Measurements from ENCODE around the gene SNCA. TPM values are rescaled to one million over a fixed set of nuclear protein-coding genes. Genes with fewer than 3 reads are reported as not detected.

Gene SNCA
- total RNA-seq, 3 donors from 2014 or later (not counting 1 experiment from before 2014, with no cell fraction given) = 0.58 to 2.0 (median 1.2) TPM

DNA sequence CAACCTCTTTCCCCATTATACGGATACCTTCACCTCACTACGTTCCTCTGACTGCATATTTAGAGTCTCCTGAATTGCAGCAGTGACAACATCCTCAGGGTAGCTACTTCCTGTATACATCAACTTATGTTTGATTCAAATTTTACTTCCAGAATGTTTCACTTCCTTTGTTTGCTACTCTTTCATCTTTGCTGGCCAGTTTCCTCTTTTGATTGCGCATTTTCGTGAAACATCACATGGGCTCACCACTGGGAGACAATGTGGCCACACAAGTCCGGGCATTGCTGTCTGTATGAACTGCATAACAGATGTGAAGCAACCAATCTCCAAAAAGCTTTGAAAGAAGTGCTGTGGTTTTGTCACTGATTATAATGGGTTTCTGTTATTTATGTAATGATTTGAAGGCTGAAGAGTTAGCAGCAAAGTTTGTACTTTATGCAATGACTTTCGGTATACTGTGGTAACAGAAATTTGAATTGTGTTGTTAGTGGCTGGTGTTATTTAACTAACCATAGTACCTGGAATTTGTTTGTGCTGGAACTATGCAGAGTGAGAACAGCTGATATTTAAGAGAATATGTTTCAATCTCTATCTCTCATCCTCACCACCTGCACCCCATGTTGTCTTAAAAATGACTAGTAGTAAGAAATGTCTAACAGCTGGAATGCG, 7.4 kb downstream of the SNCA start:
- intact Hi-C loops (cut with micrococcal nuclease) = no loop called here
- H3K4me1 ChIP-seq (ENCODE audit: control insufficient read depth, insufficient read depth, low read length) = no peaks in the 10 kb centered on the region
- peaks cover 0 to 9% of the 10 kb centered on the region in 2 donors for H3K27me3 Mint-ChIP-seq (ENCODE audit: low read depth in 2 of 2)
- H3K36me3 ChIP-seq (ENCODE audit: control insufficient read depth, insufficient read depth, low read length) = no peaks in the 10 kb centered on the region
- peak overlapping the region; percentile 22 to 72 for H3K27ac Mint-ChIP-seq
- H3K36me3 Mint-ChIP-seq = no peaks in the 10 kb centered on the region
- peak overlapping the region; percentile 59 for H3K4me3 Mint-ChIP-seq
- TF ChIP-seq, protein P1, sequence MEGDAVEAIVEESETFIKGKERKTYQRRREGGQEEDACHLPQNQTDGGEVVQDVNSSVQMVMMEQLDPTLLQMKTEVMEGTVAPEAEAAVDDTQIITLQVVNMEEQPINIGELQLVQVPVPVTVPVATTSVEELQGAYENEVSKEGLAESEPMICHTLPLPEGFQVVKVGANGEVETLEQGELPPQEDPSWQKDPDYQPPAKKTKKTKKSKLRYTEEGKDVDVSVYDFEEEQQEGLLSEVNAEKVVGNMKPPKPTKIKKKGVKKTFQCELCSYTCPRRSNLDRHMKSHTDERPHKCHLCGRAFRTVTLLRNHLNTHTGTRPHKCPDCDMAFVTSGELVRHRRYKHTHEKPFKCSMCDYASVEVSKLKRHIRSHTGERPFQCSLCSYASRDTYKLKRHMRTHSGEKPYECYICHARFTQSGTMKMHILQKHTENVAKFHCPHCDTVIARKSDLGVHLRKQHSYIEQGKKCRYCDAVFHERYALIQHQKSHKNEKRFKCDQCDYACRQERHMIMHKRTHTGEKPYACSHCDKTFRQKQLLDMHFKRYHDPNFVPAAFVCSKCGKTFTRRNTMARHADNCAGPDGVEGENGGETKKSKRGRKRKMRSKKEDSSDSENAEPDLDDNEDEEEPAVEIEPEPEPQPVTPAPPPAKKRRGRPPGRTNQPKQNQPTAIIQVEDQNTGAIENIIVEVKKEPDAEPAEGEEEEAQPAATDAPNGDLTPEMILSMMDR (IDR thresholded peaks at IDR 0.05) = no peak
- no peak overlapping the region for H3K4me3 ChIP-seq (ENCODE audit: low read length)
- H3K9me3 ChIP-seq (ENCODE audit: control insufficient read depth, insufficient read depth, low read length) = no peaks in the 10 kb centered on the region
- 4% methylated on average over 6 of the region's 7 CpGs for WGBS (ENCODE audit: insufficient coverage)
- H3K27ac ChIP-seq (ENCODE audit: low read length) = no peak overlapping the region
- ATAC-seq (peak; percentile 74 to 90 (median 75)), DNase-seq (peak; percentile 18 to 54)
- no peaks in the 10 kb centered on the region for H3K27me3 ChIP-seq (ENCODE audit: control insufficient read depth, insufficient read depth, low read length)
- no peaks in the 10 kb centered on the region for H3K9me3 Mint-ChIP-seq
- peaks cover 12% of the 10 kb centered on the region in 2 donors for H3K4me1 Mint-ChIP-seq

DNA sequence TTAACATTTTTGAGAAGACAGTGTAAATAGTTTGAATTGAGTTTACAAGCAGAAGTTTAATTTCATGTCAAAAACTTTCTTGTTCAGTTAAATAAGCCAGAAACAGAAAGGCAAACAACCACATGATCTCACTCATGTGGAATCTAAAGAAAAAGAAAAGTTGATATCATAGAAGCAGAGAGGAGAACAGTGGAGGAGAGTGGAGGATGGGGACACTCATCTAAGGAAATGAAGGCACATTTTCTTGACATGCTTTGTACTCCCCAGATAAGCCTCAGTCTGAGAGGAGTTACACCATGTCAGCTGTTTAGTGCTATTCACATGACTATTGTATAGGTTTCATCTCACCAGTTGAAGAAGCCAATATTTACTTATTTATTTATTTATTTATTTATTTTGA, 13.5 kb downstream of the SNCA start:
- no peaks in the 10 kb centered on the region for H3K4me1 ChIP-seq (ENCODE audit: control insufficient read depth, insufficient read depth, low read length)
- TF ChIP-seq, protein P1 (IDR thresholded peaks at IDR 0.05) = no peak
- no peak overlapping the region for H3K4me3 ChIP-seq (ENCODE audit: low read length)
- ATAC-seq (no peak), DNase-seq (no peak)
- Mint-ChIP-seq H3K4me1 (no peaks in the 10 kb centered on the region), H3K4me3 (no peak overlapping the region), H3K36me3 (no peaks in the 10 kb centered on the region), H3K9me3 (no peaks in the 10 kb centered on the region), H3K27ac (no peak overlapping the region), H3K27me3 (ENCODE audit: low read depth in 2 of 2) (peaks cover 0 to 5% of the 10 kb centered on the region in 2 donors)
- intact Hi-C loops (cut with micrococcal nuclease) = no loop called here
- H3K36me3 ChIP-seq (ENCODE audit: control insufficient read depth, insufficient read depth, low read length) = no peaks in the 10 kb centered on the region
- no peak overlapping the region for H3K27ac ChIP-seq (ENCODE audit: low read length)
- H3K9me3 ChIP-seq (ENCODE audit: control insufficient read depth, insufficient read depth, low read length) = no peaks in the 10 kb centered on the region
- no peaks in the 10 kb centered on the region for H3K27me3 ChIP-seq (ENCODE audit: control insufficient read depth, insufficient read depth, low read length)

DNA sequence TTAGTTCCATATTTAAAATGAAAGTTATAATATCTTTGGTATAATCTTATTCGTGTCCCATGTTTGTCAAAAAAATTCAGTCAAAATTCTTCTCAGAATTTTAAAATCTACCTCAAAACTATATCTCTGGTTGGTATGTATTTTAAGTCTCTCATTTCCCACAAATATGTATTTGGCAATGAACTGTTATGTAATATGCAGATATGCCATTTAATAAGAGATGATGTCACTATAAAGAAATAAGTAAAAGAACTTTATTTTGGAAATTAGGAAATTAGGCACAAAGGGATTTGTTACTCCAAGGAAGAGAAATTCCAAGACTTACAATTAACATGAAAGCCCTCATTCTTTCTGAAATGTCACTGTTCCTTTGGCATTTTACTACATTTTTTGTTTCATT, 15.3 kb downstream of the SNCA start:
- Histone ChIP-seq H3K36me3 (ENCODE audit: control insufficient read depth, insufficient read depth, low read length) (no peaks in the 10 kb centered on the region), H3K4me1 (ENCODE audit: control insufficient read depth, insufficient read depth, low read length) (no peaks in the 10 kb centered on the region), H3K27ac (ENCODE audit: low read length) (no peak overlapping the region), H3K9me3 (ENCODE audit: control insufficient read depth, insufficient read depth, low read length) (no peaks in the 10 kb centered on the region), H3K4me3 (ENCODE audit: low read length) (no peak overlapping the region), H3K27me3 (ENCODE audit: control insufficient read depth, insufficient read depth, low read length) (no peaks in the 10 kb centered on the region)
- H3K9me3 Mint-ChIP-seq = no peaks in the 10 kb centered on the region
- TF ChIP-seq, protein P1 (IDR thresholded peaks at IDR 0.05) = no peak
- no peaks in the 10 kb centered on the region for H3K4me1 Mint-ChIP-seq
- H3K27ac Mint-ChIP-seq = no peak overlapping the region
- H3K27me3 Mint-ChIP-seq (ENCODE audit: low read depth in 2 of 2) = peaks cover 0 to 5% of the 10 kb centered on the region in 2 donors
- no peak for ATAC-seq
- intact Hi-C loops (cut with micrococcal nuclease) = no loop called here
- WGBS (ENCODE audit: insufficient coverage) = no CpG with 5 or more reads among the region's 1 CpG
- no peak overlapping the region for H3K4me3 Mint-ChIP-seq
- H3K36me3 Mint-ChIP-seq = no peaks in the 10 kb centered on the region
- no peak for DNase-seq

DNA sequence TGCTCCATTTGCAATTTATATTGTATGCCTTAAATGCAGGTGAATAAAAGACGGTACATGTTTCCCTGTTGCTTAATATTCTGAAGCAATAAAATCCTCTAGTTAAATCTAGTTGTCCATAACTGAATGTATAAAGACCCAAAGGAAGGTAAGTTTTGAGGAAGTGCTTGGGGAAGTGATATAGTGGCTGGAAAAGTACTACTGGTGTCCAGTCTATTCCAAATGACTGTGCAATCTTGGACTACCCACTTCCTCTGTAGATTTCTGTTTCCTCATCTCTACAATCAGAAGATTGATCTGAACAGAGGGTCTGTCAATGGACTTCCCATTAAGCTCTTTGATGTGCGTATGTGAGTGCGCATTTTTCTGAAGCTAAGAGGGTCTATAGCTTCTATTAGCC, 17.0 kb downstream of the SNCA start:
- Histone ChIP-seq H3K36me3 (ENCODE audit: control insufficient read depth, insufficient read depth, low read length) (no peaks in the 10 kb centered on the region), H3K27ac (ENCODE audit: low read length) (no peak overlapping the region), H3K27me3 (ENCODE audit: control insufficient read depth, insufficient read depth, low read length) (no peaks in the 10 kb centered on the region), H3K4me3 (ENCODE audit: low read length) (no peak overlapping the region), H3K4me1 (ENCODE audit: control insufficient read depth, insufficient read depth, low read length) (no peaks in the 10 kb centered on the region), H3K9me3 (ENCODE audit: control insufficient read depth, insufficient read depth, low read length) (no peaks in the 10 kb centered on the region)
- intact Hi-C loops (cut with micrococcal nuclease) = no loop called here
- no peaks in the 10 kb centered on the region for H3K4me1 Mint-ChIP-seq
- no peak overlapping the region for H3K4me3 Mint-ChIP-seq
- ATAC-seq (no peak), DNase-seq (no peak)
- no peaks in the 10 kb centered on the region for H3K36me3 Mint-ChIP-seq
- TF ChIP-seq, protein P1 (IDR thresholded peaks at IDR 0.05) = no peak
- H3K27me3 Mint-ChIP-seq (ENCODE audit: low read depth in 2 of 2) = peaks cover 0 to 5% of the 10 kb centered on the region in 2 donors
- 97% methylated on average over 2 of the region's 3 CpGs for WGBS (ENCODE audit: insufficient coverage)
- H3K27ac Mint-ChIP-seq = no peak overlapping the region
- H3K9me3 Mint-ChIP-seq = no peaks in the 10 kb centered on the region

Data from natural killer cell (primary cell).